WTC11 (cell line): ENCODE data around the gene COL19A1. TPM values are rescaled to one million over a fixed set of nuclear protein-coding genes. Genes with fewer than 3 reads are reported as not detected.

ENCODE experiments used
- ATAC-seq: fragments of 200-7000 bp; cut with Tn5 transposase; 2 replicates; pipeline ENCODE4 v1.10.0; 2021; ENCODE audit warnings: mild to moderate bottlenecking, moderate library complexity
- CTCF ChIA-PET: fragments of 300-600 bp; sonication (Branson Sonifier 250); formaldehyde crosslinking; loops from one replicate; lab custom pipeline; 2021; ENCODE audit warnings: antibody characterized with exemption; lab: Charles Lee
- POLR2A ChIA-PET: fragments of 350-600 bp; sonication (Branson Sonifier 250); formaldehyde crosslinking; loops from one replicate; lab custom pipeline; 2021; ENCODE audit warnings: antibody characterized with exemption; lab: Charles Lee
- DNase-seq: peaks from one replicate; pipeline ENCODE4 v3.0.0; 2021; ENCODE audit warnings: low spot score
- H3K27ac Mint-ChIP-seq: 2 replicates; pipeline ENCODE4 v1.8.0; 2021; ENCODE audit warnings: mixed read lengths
- H3K27me3 Mint-ChIP-seq: 2 replicates; pipeline ENCODE4 v1.8.0; 2021; ENCODE audit warnings: low read depth, mild to moderate bottlenecking, moderate library complexity, mixed read lengths
- H3K36me3 Mint-ChIP-seq: 2 replicates; pipeline ENCODE4 v1.8.0; 2021; ENCODE audit warnings: mixed read lengths
- H3K4me1 Mint-ChIP-seq: 2 replicates; pipeline ENCODE4 v1.8.0; 2022; ENCODE audit warnings: mixed read lengths
- H3K4me3 Mint-ChIP-seq: 2 replicates; pipeline ENCODE4 v1.8.0; 2021; ENCODE audit warnings: mild to moderate bottlenecking, moderate library complexity, mixed read lengths
- H3K9me3 Mint-ChIP-seq: 2 replicates; pipeline ENCODE4 v1.8.0; 2021; ENCODE audit warnings: mixed read lengths
- ATF1 ChIP-seq: sonication (generic); formaldehyde crosslinking; IDR thresholded peaks from 2 replicates; pipeline ENCODE4 v1.8.1; 2023; ENCODE audit warnings: mild to moderate bottlenecking, moderate library complexity, missing genetic modification reagents
- E2F5 ChIP-seq: sonication (generic); formaldehyde crosslinking; IDR thresholded peaks from 2 replicates; pipeline ENCODE4 v1.8.1; 2022; ENCODE audit warnings: mild to moderate bottlenecking, moderate library complexity, missing genetic modification reagents
- FOXK1 ChIP-seq: sonication (generic); formaldehyde crosslinking; IDR thresholded peaks from 2 replicates; pipeline ENCODE4 v1.8.0; 2022; ENCODE audit warnings: mild to moderate bottlenecking, moderate library complexity, missing genetic modification reagents
- GRHL2 ChIP-seq: fragments of 250-450 bp; sonication (Bioruptor Pico); IDR thresholded peaks from 2 replicates; pipeline ENCODE4 v1.8.0; 2022; ENCODE audit warnings: mild to moderate bottlenecking, moderate library complexity; ENCODE audit not compliant: insufficient replicate concordance, severe bottlenecking
- HMGXB4 ChIP-seq: sonication (generic); formaldehyde crosslinking; IDR thresholded peaks from 2 replicates; pipeline ENCODE4 v1.8.1; 2023; ENCODE audit warnings: mild to moderate bottlenecking, moderate library complexity, missing genetic modification reagents
- SMAD4 ChIP-seq: sonication (generic); formaldehyde crosslinking; IDR thresholded peaks from 2 replicates; pipeline ENCODE4 v1.8.0; 2022; ENCODE audit warnings: mild to moderate bottlenecking, missing genetic modification reagents
- SP1 ChIP-seq: sonication (generic); formaldehyde crosslinking; conservative IDR thresholded peaks from 2 replicates; pipeline ENCODE4 v1.8.1; 2022; ENCODE audit warnings: missing genetic modification reagents
- TEAD1 ChIP-seq: sonication (generic); formaldehyde crosslinking; IDR thresholded peaks from 2 replicates; pipeline ENCODE4 v1.8.0; 2022; ENCODE audit warnings: mild to moderate bottlenecking, missing genetic modification reagents
- TEAD4 ChIP-seq: sonication (generic); formaldehyde crosslinking; IDR thresholded peaks from 2 replicates; pipeline ENCODE4 v1.8.0; 2022; ENCODE audit warnings: mild to moderate bottlenecking, missing genetic modification reagents
- ZBTB21 ChIP-seq: sonication (generic); formaldehyde crosslinking; IDR thresholded peaks from 2 replicates; pipeline ENCODE4 v1.8.1; 2023; ENCODE audit warnings: mild to moderate bottlenecking, missing genetic modification reagents, borderline replicate concordance
- ZMAT4 ChIP-seq: fragments of 250-450 bp; sonication (Bioruptor Pico); IDR thresholded peaks from 2 replicates; pipeline ENCODE4 v1.9.0; 2021; ENCODE audit warnings: mild to moderate bottlenecking
- ZNF232 ChIP-seq: sonication (generic); formaldehyde crosslinking; IDR thresholded peaks from 2 replicates; pipeline ENCODE4 v1.8.0; 2022; ENCODE audit warnings: mild to moderate bottlenecking, missing genetic modification reagents
- ZNF423 ChIP-seq: fragments of 250-450 bp; sonication (Bioruptor Pico); IDR thresholded peaks from 2 replicates; pipeline ENCODE4 v2.1.2; 2022; ENCODE audit warnings: mild to moderate bottlenecking, moderate library complexity
- ZNF671 ChIP-seq: fragments of 250-450 bp; sonication (Bioruptor Pico); IDR thresholded peaks from 2 replicates; pipeline ENCODE4 v1.8.0; 2021; ENCODE audit warnings: mild to moderate bottlenecking
- total RNA-seq: library from RNA; stranded (reverse); gene quantifications from 3 replicates; pipeline ENCODE4 v1.2.3, GENCODE V29; 2021
- TF ChIP-seq, protein P1 (sequence below): sonication (generic); formaldehyde crosslinking; IDR thresholded peaks from 2 replicates; pipeline ENCODE4 v1.8.0; 2022; ENCODE audit warnings: mild to moderate bottlenecking, missing genetic modification reagents

Gene COL19A1
- total RNA-seq, 1 experiment from 2014 or later, result not detected

GRCh38 chr6:70198785-70199184, 332.4 kb downstream of the COL19A1 start (continued):
- TF ChIP-seq HMGXB4 (CRISPR knock-in tag), result no peak
- TF ChIP-seq, all 79 proteins: peak for 0

DNA sequence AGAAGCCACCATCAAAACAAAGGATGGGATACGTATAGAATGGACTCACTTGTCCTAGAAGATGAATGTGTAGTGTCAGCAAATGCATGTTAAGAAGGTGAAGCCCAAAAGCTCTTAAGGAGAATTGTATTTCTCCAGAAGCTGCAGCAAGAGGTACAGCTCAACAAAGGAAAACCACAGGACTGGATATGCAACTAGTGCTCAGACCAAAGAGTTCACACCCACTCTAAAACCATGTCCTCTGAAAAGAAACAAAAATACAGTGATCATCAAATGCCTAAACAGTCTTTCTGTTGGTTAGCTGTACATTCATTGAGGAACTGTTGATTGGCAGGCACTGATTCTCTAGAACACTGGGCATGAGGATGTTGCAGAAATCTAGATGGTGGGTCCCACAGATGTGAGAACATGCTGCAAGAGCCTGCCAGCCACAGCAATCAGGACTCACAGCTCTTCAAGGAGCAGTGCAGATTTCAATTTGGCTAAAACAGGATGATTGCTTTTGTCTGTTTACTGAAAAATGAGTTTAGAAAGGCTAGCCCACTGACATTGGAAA, 342.0 kb downstream of the COL19A1 start:
- Mint-ChIP-seq H3K9me3 (no peaks in the 10 kb centered on the region), H3K36me3 (no peaks in the 10 kb centered on the region), H3K27ac (no peak overlapping the region), H3K4me3 (no peak overlapping the region), H3K4me1 (no peaks in the 10 kb centered on the region), H3K27me3 (no peaks in the 10 kb centered on the region)
- ATAC-seq (no peak), DNase-seq (no peak)
- no peak for TF ChIP-seq TEAD4 (CRISPR knock-in tag)
- TF ChIP-seq E2F5 (CRISPR knock-in tag), result no peak
- TF ChIP-seq TEAD1 (CRISPR knock-in tag), result no peak
- no peak for TF ChIP-seq HMGXB4 (CRISPR knock-in tag)
- no peak for TF ChIP-seq SMAD4 (CRISPR knock-in tag)
- TF ChIP-seq ZMAT4 (CRISPR knock-in tag), result no peak
- no peak for TF ChIP-seq GRHL2 (CRISPR knock-in tag)
- TF ChIP-seq, protein P1, sequence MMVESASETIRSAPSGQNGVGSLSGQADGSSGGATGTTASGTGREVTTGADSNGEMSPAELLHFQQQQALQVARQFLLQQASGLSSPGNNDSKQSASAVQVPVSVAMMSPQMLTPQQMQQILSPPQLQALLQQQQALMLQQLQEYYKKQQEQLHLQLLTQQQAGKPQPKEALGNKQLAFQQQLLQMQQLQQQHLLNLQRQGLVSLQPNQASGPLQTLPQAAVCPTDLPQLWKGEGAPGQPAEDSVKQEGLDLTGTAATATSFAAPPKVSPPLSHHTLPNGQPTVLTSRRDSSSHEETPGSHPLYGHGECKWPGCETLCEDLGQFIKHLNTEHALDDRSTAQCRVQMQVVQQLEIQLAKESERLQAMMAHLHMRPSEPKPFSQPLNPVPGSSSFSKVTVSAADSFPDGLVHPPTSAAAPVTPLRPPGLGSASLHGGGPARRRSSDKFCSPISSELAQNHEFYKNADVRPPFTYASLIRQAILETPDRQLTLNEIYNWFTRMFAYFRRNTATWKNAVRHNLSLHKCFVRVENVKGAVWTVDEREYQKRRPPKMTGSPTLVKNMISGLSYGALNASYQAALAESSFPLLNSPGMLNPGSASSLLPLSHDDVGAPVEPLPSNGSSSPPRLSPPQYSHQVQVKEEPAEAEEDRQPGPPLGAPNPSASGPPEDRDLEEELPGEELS (CRISPR knock-in tag), result no peak
- no peak for TF ChIP-seq FOXK1 (CRISPR knock-in tag)
- no peak for TF ChIP-seq ZNF232 (CRISPR knock-in tag)
- TF ChIP-seq ATF1, result no peak
- no peak for TF ChIP-seq ZNF671 (CRISPR knock-in tag)
- CTCF ChIA-PET, result interaction anchor here (1.7 kb wide), 2 partner anchors 13 to 161 kb away, joined by 4 to 7 read pairs; no protein-coding TSS in a partner anchor
- POLR2A ChIA-PET, result no interaction called here

- Mint-ChIP-seq H3K9me3 (no peaks in the 10 kb centered on the region), H3K27ac (no peak overlapping the region), H3K36me3 (no peaks in the 10 kb centered on the region), H3K4me1 (no peaks in the 10 kb centered on the region), H3K4me3 (no peak overlapping the region), H3K27me3 (no peaks in the 10 kb centered on the region)
- DNase-seq, result no peak
- ATAC-seq, result no peak
- CTCF ChIA-PET, result no interaction called here
- TF ChIP-seq SP1 (CRISPR knock-in tag) (no peak), ZNF423 (CRISPR knock-in tag) (no peak), ZBTB21 (no peak)
- POLR2A ChIA-PET, result no interaction called here
Measured at GRCh38 chr6:70210462-70210861, 344.1 kb downstream of the COL19A1 start.
